HepG2 (cell line): Measurements from ENCODE around the gene DNAJC8.

ENCODE experiments used
- CCAR2 ChIP-seq: fragments of 200-400 bp; formaldehyde crosslinking; optimal IDR thresholded peaks from 2 replicates; pipeline ENCODE3; 2018; ENCODE audit warnings: low read depth, mild to moderate bottlenecking, low read length, moderate library complexity
- HNF4A ChIP-seq: sonication (generic); formaldehyde crosslinking; IDR thresholded peaks from 2 replicates; pipeline ENCODE4 v1.4.0; 2020; ENCODE audit warnings: missing genetic modification reagents
- RAD21 ChIP-seq: fragments of 450-650 bp; formaldehyde crosslinking; IDR thresholded peaks from 2 replicates; pipeline ENCODE4 v1.5.0; 2020; ENCODE audit warnings: mild to moderate bottlenecking
- ZNF256 ChIP-seq: sonication (generic); formaldehyde crosslinking; conservative IDR thresholded peaks from 2 replicates; pipeline ENCODE4 v1.4.0; 2020; ENCODE audit warnings: missing genetic modification reagents
- ZNF589 ChIP-seq: sonication (generic); formaldehyde crosslinking; conservative IDR thresholded peaks from 2 replicates; pipeline ENCODE4 v1.8.0; 2022; ENCODE audit warnings: mild to moderate bottlenecking, moderate library complexity, missing genetic modification reagents
- TF ChIP-seq, protein P1 (sequence below): sonication (generic); formaldehyde crosslinking; conservative IDR thresholded peaks from 2 replicates; pipeline ENCODE4 v1.5.0; 2020; ENCODE audit warnings: missing genetic modification reagents
- TF ChIP-seq, protein P2 (sequence below): sonication (generic); formaldehyde crosslinking; IDR thresholded peaks from 2 replicates; pipeline ENCODE4 v1.4.0; 2020; ENCODE audit warnings: mild to moderate bottlenecking, missing genetic modification reagents
- TF ChIP-seq, protein P3 (sequence below): sonication (generic); formaldehyde crosslinking; IDR thresholded peaks from 2 replicates; pipeline ENCODE4 v1.5.1; 2020; ENCODE audit warnings: mild to moderate bottlenecking, missing genetic modification reagents

DNA sequence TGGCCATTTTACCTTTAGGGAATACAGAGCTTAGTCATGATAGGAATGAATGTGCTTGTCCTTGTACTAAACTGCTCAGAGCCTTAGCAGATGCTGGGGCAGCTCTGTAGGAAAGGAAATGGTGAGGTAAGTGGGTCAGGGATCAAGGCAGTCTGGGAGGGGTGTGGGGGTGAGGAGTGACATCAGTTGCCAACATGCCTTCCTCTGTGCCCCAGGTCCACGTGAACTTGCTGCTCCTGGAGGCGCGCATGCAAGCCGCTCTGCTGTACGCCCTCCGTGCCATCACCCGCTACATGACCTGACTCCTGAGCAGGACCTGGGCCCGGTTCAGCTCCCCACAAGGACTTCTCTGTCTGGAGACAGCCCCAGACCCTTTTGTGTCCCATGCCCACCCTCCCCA lies 47.7 kb upstream of the DNAJC8 start:
- TF ChIP-seq, protein P1, sequence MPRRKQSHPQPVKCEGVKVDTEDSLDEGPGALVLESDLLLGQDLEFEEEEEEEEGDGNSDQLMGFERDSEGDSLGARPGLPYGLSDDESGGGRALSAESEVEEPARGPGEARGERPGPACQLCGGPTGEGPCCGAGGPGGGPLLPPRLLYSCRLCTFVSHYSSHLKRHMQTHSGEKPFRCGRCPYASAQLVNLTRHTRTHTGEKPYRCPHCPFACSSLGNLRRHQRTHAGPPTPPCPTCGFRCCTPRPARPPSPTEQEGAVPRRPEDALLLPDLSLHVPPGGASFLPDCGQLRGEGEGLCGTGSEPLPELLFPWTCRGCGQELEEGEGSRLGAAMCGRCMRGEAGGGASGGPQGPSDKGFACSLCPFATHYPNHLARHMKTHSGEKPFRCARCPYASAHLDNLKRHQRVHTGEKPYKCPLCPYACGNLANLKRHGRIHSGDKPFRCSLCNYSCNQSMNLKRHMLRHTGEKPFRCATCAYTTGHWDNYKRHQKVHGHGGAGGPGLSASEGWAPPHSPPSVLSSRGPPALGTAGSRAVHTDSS: no peak
- TF ChIP-seq, protein P2, sequence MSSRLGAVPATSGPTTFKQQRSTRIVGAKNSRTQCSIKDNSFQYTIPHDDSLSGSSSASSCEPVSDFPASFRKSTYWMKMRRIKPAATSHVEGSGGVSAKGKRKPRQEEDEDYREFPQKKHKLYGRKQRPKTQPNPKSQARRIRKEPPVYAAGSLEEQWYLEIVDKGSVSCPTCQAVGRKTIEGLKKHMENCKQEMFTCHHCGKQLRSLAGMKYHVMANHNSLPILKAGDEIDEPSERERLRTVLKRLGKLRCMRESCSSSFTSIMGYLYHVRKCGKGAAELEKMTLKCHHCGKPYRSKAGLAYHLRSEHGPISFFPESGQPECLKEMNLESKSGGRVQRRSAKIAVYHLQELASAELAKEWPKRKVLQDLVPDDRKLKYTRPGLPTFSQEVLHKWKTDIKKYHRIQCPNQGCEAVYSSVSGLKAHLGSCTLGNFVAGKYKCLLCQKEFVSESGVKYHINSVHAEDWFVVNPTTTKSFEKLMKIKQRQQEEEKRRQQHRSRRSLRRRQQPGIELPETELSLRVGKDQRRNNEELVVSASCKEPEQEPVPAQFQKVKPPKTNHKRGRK (CRISPR knock-in tag): no peak
- no peak for TF ChIP-seq RAD21
- TF ChIP-seq ZNF589 (CRISPR knock-in tag): no peak
- no peak for TF ChIP-seq HNF4A (CRISPR knock-in tag)
- TF ChIP-seq, protein P3, sequence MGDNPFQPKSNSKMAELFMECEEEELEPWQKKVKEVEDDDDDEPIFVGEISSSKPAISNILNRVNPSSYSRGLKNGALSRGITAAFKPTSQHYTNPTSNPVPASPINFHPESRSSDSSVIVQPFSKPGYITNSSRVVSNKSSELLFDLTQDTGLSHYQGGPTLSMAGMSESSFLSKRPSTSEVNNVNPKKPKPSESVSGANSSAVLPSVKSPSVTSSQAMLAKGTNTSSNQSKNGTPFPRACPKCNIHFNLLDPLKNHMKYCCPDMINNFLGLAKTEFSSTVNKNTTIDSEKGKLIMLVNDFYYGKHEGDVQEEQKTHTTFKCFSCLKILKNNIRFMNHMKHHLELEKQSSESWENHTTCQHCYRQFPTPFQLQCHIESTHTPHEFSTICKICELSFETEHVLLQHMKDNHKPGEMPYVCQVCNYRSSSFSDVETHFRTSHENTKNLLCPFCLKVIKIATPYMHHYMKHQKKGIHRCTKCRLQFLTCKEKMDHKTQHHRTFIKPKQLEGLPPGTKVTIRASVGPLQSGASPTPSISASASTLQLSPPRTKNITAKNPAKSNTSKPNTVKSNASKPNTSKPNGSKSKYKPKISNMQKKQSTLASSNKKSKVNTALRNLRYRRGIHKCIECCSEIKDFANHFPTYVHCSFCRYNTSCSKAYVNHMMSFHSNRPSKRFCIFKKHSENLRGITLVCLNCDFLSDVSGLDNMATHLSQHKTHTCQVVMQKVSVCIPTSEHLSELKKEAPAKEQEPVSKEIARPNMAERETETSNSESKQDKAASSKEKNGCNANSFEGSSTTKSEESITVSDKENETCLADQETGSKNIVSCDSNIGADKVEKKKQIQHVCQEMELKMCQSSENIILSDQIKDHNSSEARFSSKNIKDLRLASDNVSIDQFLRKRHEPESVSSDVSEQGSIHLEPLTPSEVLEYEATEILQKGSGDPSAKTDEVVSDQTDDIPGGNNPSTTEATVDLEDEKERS (CRISPR knock-in tag): no peak
- TF ChIP-seq CCAR2: no peak
- TF ChIP-seq ZNF256 (CRISPR knock-in tag): no peak
